AG09319 (cell line): Measurements from ENCODE around the gene ANO3.
"Not testable (repeated sequence)": the region's sequence is repeated elsewhere in the genome, so short reads cannot be mapped to it uniquely, and the experiment has no call there.

Experiments
- DNase-seq: peaks from one replicate; pipeline ENCODE4 v3.0.0-alpha.2; 2010; ENCODE audit warnings: low read depth; ENCODE audit errors: extremely low read depth
- TF ChIP-seq, protein P1 (sequence below): IDR thresholded peaks from 2 replicates; pipeline ENCODE4 v1.5.1; 2011; ENCODE audit warnings: low read depth, mild to moderate bottlenecking, inconsistent platforms, low read length, moderate library complexity

The ANO3 gene

GRCh38 chr11:26579683-26580082, 247.8 kb downstream of the ANO3 start:
- TF ChIP-seq, protein P1, sequence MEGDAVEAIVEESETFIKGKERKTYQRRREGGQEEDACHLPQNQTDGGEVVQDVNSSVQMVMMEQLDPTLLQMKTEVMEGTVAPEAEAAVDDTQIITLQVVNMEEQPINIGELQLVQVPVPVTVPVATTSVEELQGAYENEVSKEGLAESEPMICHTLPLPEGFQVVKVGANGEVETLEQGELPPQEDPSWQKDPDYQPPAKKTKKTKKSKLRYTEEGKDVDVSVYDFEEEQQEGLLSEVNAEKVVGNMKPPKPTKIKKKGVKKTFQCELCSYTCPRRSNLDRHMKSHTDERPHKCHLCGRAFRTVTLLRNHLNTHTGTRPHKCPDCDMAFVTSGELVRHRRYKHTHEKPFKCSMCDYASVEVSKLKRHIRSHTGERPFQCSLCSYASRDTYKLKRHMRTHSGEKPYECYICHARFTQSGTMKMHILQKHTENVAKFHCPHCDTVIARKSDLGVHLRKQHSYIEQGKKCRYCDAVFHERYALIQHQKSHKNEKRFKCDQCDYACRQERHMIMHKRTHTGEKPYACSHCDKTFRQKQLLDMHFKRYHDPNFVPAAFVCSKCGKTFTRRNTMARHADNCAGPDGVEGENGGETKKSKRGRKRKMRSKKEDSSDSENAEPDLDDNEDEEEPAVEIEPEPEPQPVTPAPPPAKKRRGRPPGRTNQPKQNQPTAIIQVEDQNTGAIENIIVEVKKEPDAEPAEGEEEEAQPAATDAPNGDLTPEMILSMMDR: no peak
- no peak for DNase-seq

- no peak for DNase-seq
Observed at GRCh38 chr11:26580929-26581328, 249.0 kb downstream of the ANO3 start.

DNA sequence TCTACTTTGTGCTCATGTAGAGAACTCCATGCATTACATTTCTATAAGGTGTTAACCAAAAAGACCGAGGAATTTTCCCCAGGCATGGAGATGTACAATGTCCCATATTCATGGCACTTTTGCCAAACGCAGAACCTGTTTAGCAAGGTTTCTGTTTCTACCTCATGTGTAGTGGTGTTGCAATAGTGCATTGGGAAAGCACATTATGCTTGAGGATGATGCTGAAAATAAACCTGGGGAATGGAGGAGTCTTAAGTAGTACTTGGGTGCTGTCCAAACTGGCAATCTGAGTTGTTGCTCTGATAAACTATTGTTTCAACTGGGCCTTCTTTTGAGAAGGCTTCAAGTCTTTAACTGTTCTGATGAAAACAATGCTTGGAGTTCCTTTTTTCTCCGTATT, 251.6 kb downstream of the ANO3 start:
- TF ChIP-seq, protein P1: no peak
- no peak for DNase-seq

More at GRCh38 chr11:26580929-26581328, 249.0 kb downstream of the ANO3 start:
- TF ChIP-seq, protein P1: no peak

GRCh38 chr11:26584818-26585217, 252.9 kb downstream of the ANO3 start:
- DNase-seq: no peak
- TF ChIP-seq, protein P1: no peak

DNA sequence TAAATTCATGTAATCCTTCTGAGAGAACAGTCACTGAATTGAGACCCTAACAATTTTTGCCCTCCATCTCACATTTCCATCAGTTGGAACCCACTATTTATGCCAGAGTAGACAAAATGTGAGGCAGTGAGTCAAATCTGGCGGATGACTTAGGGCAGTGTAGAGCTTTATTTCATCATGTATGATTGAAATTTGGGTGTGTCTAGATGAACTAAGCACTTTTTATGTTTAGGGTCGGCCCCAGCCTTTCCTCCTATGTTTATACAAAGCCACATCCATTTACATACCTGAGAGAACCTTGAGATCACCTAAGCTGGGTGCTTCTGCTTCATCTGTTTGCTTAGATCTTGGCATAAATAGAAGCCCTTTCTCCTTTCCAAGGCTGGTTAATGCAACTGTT, 255.1 kb downstream of the ANO3 start:
- TF ChIP-seq, protein P1: no peak
- DNase-seq: no peak

DNA sequence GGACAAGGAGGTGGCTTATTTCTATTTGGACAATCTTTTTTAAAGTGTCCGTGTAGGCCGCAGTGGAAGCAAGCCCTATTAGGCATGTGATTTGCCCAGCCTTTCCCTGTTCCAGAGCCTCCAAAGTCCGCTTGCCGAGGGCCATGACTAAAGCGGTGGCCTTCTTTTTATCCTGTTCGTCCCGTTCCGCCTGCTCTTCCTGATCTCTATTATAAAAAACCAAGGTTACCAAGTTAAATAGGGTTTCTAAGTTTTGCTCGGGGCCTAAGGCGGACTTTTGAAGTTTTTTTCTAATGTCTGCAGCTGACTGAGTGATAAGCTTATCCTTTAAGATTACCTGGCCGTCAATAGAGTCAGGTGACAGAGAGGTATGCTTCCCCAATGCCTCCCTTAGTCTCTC, 261.8 kb downstream of the ANO3 start:
- TF ChIP-seq, protein P1: no peak
- no peak for DNase-seq

DNA sequence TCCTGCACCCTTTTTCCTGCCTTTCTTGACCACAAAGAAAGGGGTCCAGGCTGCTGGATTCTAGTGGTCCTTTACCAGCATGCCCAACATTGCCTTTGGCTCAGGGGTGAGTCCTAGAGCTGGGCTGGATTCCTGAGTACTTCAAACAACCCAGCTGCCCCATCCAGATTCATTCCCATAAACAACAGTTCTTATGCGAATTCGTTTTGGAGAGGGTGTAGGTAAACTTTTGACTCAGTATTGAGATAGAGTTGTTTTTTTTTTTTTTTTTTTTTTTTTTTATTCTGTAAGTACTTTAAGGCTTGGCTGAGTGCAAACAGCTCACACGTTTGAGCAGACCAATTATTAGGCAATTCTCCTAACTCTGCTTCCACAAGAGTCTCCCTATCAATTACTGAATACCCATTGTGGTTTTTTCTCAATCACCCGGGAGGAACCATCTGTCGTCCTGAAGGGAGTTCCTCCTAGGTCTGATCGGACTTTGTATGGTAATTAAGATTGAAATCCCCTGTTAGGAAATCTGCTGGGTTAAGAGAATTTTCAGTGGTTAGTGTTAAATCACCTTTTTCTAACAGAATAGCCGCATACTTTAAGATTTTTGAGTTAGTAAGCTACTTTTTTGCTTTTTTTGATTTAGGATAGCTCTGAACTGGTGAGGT, 263.4 kb downstream of the ANO3 start:
- not testable (repeated sequence) for DNase-seq

DNA sequence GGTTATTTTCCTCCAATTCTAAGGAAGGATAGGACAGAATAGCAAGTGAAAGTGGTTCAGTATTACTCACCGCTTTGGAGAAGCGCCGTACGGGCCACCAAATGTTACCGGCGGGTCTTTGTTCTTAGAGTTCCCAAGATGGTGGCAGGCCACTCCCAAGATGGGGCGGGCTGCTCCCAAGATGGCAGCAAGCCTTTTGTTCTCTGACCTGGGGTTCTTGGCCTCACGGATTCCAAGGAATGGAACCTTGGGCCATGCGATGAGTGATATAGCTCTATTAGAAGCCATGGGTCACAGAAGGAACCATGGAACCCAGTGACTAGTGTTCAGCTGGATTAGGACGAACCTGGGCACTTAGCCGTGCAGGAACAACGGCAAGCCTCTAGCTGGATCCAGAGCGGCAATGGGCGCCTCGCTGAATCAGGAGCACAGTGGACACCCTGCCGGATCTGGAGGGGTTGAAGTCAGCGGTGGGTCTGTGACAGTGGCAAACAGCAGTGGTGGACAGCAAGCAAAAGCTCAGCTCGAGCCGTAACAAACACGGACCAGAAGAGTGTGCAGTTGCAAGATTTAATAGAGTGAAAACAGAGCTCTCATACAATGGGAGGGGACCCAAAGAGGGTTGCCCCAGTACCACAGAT, 265.2 kb downstream of the ANO3 start:
- not testable (repeated sequence) for DNase-seq
